Immature natural killer cell (primary cell): ENCODE data around the gene UBE2F. TPM values are rescaled to one million over a fixed set of nuclear protein-coding genes. Genes with fewer than 3 reads are reported as not detected.
"Not testable (repeated sequence)": the region's sequence is repeated elsewhere in the genome, so short reads cannot be mapped to it uniquely, and the experiment has no call there.

Experiments used
- DNase-seq, 3 donors: peaks; one replicate each; pipeline ENCODE4 v3.0.0; 2022; ENCODE audit warnings: mixed read lengths in 1 of 3
- H3K27ac Mint-ChIP-seq, 6 donors: one replicate each; pipeline ENCODE4 v1.8.0; 2020; ENCODE audit warnings: mixed read lengths in 6 of 6, mild to moderate bottlenecking in 5 of 6, inconsistent platforms in 4 of 6, moderate library complexity in 3 of 6
- H3K27me3 Mint-ChIP-seq, 3 donors: one replicate each; pipeline ENCODE4 v1.8.0; 2020 to 2021; ENCODE audit warnings: low read depth in 3 of 3, mild to moderate bottlenecking in 3 of 3, mixed read lengths in 3 of 3, moderate library complexity in 3 of 3, inconsistent platforms in 1 of 3
- H3K36me3 Mint-ChIP-seq, 3 donors: one replicate each; pipeline ENCODE4 v1.8.0; 2020; ENCODE audit warnings: mixed read lengths in 3 of 3, inconsistent platforms in 2 of 3, mild to moderate bottlenecking in 2 of 3
- H3K4me1 Mint-ChIP-seq, 2 donors: one replicate each; pipeline ENCODE4 v1.8.0; 2020; ENCODE audit warnings: inconsistent platforms in 2 of 2, mild to moderate bottlenecking in 2 of 2, mixed read lengths in 2 of 2, moderate library complexity in 1 of 2
- H3K4me3 Mint-ChIP-seq, 5 donors: one replicate each; pipeline ENCODE4 v1.8.0; 2020; ENCODE audit warnings: mild to moderate bottlenecking in 5 of 5, mixed read lengths in 5 of 5, inconsistent platforms in 3 of 5, moderate library complexity in 3 of 5
- H3K9me3 Mint-ChIP-seq, 6 donors: one replicate each; pipeline ENCODE4 v1.8.0; 2020; ENCODE audit warnings: mild to moderate bottlenecking in 6 of 6, mixed read lengths in 6 of 6, inconsistent platforms in 4 of 6, moderate library complexity in 3 of 6
- polyA plus RNA-seq, 3 donors: library from polyadenylated mRNA; unstranded; fragments of 300-500 nt; fragmentation: Illumina TruSeq; gene quantifications; one replicate each; pipeline ENCODE4 v1.2.3, GENCODE V29; 2021

The UBE2F gene
- polyA plus RNA-seq, 3 donors from 2014 or later = 274 to 339 (median 323) TPM

DNA sequence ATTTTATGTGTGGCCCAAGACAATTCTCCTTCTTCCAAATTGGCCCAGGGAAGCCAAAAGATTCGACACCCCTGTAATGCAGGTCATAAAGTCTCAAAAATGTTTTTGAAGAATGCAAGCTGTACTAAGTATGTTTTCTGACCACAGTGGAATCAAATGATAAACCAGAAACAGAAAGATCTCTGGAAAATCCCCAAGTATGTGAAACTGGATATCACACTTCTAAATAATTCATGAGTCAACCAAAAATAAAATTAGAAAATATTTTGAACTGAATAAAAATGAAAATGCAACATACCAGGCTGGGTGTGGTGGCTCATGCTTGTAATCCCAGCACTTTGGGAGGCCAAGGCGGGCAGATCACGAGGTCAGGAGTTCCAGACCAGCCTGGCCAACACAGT lies 34.1 kb upstream of the UBE2F start:
- DNase-seq = no peak
- Mint-ChIP-seq H3K4me3 (no peak overlapping the region), H3K4me1 (peaks cover 15 to 22% of the 10 kb centered on the region in 2 donors), H3K27ac (no peak overlapping the region), H3K27me3 (peaks cover 0 to 6% (median 2%) of the 10 kb centered on the region in 3 donors), H3K9me3 (no peaks in the 10 kb centered on the region), H3K36me3 (no peaks in the 10 kb centered on the region)

DNA sequence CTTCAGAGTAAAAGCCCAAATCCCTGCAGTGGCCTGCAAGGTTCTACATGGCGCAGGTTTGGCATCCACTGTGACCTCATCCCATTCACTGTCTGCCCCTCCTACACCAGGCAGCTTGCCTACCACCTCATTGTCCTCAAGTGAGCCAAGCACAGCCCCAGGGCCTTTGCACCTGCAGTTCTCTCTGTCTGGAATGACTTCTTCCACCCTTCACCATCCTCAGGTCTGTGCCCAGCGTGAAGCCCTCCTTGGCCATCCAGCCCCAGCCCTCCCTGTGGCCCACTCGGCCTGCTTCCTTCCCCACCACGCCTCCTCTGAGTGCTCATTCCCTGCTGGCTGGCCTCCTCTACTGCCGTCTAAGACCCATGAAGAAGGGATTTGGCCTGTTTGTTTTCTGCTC lies 32.6 kb upstream of the UBE2F start:
- Mint-ChIP-seq H3K27ac (peak overlapping the region in 3 of 6 donors; percentile 20 to 69 (median 53)), H3K27me3 (peaks cover 0 to 6% (median 2%) of the 10 kb centered on the region in 3 donors), H3K4me3 (no peak overlapping the region), H3K36me3 (no peaks in the 10 kb centered on the region), H3K9me3 (no peaks in the 10 kb centered on the region), H3K4me1 (peaks cover 17 to 23% of the 10 kb centered on the region in 2 donors)
- no peak for DNase-seq

DNA sequence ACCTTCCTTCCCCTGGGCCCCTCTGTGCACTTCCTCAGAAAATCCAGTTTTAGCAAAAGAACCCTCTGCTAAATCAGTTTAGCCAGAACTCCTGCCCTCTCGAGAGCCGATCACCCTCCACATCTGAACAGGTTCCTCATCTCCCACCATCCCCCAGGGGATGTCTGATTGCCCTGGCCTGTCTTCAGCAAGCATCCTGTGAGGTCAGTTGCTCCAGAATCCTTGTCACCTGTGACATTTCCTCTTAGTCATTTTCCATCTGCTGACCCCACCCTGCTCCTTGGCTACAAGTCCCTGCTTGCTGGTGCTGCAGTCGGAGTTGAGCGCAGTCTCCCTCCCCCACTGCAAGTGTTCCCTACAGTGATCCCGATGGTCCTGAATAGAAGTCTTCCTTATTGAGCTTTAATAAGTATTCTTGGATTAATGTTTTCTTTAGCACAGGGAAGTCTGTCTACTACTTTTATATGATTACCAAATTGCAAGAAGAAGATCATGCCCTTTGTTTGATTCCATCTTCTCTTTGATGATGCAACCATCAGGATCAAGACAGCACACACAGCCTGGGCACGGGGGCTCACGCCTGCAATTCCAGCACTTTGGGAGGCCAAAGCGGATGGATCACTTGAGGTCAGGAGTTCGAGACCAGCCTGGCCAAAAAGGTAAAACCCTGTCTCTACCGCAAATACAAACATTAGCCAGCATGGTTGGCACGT lies 30.9 kb upstream of the UBE2F start:
- Mint-ChIP-seq H3K27ac (peak overlapping the region in 1 of 6 donors; percentile 49), H3K4me3 (no peak overlapping the region), H3K4me1 (peaks cover 34 to 37% of the 10 kb centered on the region in 2 donors), H3K9me3 (no peaks in the 10 kb centered on the region), H3K36me3 (peaks cover 0 to 7% (median 0%) of the 10 kb centered on the region in 3 donors), H3K27me3 (peaks cover 0 to 6% (median 2%) of the 10 kb centered on the region in 3 donors)
- no peak for DNase-seq

DNA sequence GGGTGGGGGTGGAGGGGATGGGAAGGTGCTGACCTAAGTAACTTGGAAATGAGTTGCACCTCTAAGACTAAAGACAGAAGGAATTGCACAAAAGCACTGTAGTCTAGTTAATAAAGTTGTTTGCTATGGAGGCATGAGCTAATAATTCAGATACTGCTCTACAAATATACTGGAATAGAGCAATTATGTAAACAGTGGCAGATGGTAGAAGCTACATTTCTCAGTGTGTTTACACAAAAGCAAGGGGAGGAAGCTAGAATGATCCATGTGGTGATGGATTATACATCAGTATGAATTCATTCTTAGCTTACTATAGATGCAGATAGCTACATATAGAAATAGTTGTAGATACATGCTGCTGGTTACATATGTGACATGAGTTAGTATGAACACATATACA lies 27.6 kb upstream of the UBE2F start:
- peaks cover 0 to 3% (median 2%) of the 10 kb centered on the region in 3 donors for H3K27me3 Mint-ChIP-seq
- no peak for DNase-seq
- H3K4me1 Mint-ChIP-seq = peaks cover 62 to 68% of the 10 kb centered on the region in 2 donors
- H3K4me3 Mint-ChIP-seq = peak overlapping the region in 4 of 5 donors; percentile 15 to 58 (median 36)
- peaks cover 0 to 7% (median 0%) of the 10 kb centered on the region in 3 donors for H3K36me3 Mint-ChIP-seq
- peaks cover 0 to 3% (median 0%) of the 10 kb centered on the region in 6 donors for H3K9me3 Mint-ChIP-seq
- H3K27ac Mint-ChIP-seq = peak overlapping the region; percentile 31 to 91 (median 77)

DNA sequence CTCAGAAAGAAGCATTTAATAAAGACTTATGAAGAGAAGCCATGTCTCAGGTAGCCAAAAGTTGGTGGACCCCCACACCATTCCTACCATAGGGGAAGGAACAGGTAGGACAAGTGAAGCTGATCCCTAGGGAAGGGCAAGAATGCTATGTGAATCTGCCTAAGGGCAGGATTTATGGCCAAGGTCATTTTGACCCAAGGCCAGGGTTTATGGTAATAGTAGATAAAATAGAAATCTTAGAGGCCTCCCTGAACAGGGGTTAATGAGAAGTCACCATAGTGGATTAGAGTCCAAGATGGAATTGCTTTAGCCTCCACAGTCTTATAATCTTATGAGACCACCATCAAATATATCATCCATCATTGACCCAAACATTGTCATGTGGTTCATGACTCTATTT lies 26.0 kb upstream of the UBE2F start:
- Mint-ChIP-seq H3K27me3 (peaks cover 0 to 3% (median 0%) of the 10 kb centered on the region in 3 donors), H3K9me3 (peaks cover 0 to 6% (median 0%) of the 10 kb centered on the region in 6 donors), H3K4me3 (peak overlapping the region in 4 of 5 donors; percentile 61 to 81 (median 76)), H3K36me3 (peaks cover 0 to 12% (median 3%) of the 10 kb centered on the region in 3 donors), H3K4me1 (peaks cover 68 to 75% of the 10 kb centered on the region in 2 donors), H3K27ac (peak overlapping the region; percentile 93 to 98 (median 96))
- DNase-seq = no peak

DNA sequence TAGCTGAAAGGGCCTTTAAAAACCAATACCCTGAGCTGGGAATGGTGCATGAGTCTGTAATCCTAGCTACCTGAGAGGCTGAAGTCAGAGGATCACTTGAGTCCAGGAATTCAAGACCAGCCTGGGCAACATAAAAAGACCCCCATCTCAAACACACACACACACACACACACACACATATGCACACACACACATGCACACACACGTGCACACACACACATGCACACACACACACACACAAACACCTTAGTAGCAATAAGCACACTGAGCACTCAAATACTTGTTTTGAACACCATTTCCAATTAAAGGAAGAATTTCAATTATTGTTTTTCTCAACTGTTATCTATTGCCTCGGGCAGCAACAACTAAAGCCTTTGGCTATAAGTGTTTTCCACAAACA lies 25.6 kb upstream of the UBE2F start:
- peaks cover 0 to 6% (median 3%) of the 10 kb centered on the region in 6 donors for H3K9me3 Mint-ChIP-seq
- H3K4me3 Mint-ChIP-seq = peak overlapping the region; percentile 76 to 81 (median 77)
- peaks cover 70 to 76% of the 10 kb centered on the region in 2 donors for H3K4me1 Mint-ChIP-seq
- peaks cover under 1 to 14% (median 3%) of the 10 kb centered on the region in 3 donors for H3K36me3 Mint-ChIP-seq
- peak overlapping the region; percentile 93 to 98 (median 96) for H3K27ac Mint-ChIP-seq
- no peak for DNase-seq
- peaks cover 0 to 2% (median 1%) of the 10 kb centered on the region in 3 donors for H3K27me3 Mint-ChIP-seq

DNA sequence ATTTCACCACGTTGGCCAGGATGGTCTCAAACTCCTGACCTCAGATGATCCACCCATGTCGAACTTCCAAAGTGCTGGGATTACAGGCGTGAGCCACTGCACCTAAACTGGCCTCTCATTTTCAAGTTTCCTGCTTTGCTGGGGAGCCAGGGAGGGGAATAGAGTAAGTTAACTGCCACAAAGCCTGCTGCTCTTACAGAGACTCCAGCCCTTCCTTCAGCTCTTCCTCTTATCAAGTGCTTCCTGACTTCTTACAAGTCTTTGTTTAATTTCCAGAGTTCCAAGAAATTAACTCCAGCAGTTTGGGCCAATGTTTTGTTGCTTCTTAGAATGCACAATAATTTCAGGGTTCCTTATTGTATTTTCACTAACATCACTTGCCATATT lies 24.3 kb upstream of the UBE2F start:
- Mint-ChIP-seq H3K27ac (peak overlapping the region; percentile 93 to 98 (median 96)), H3K4me3 (peak overlapping the region; percentile 76 to 81 (median 77)), H3K36me3 (peaks cover 9 to 19% (median 10%) of the 10 kb centered on the region in 3 donors), H3K4me1 (peaks cover 80 to 89% of the 10 kb centered on the region in 2 donors), H3K9me3 (peaks cover 0 to 12% (median 6%) of the 10 kb centered on the region in 6 donors), H3K27me3 (peaks cover 0 to 2% (median 2%) of the 10 kb centered on the region in 3 donors)
- no peak for DNase-seq

DNA sequence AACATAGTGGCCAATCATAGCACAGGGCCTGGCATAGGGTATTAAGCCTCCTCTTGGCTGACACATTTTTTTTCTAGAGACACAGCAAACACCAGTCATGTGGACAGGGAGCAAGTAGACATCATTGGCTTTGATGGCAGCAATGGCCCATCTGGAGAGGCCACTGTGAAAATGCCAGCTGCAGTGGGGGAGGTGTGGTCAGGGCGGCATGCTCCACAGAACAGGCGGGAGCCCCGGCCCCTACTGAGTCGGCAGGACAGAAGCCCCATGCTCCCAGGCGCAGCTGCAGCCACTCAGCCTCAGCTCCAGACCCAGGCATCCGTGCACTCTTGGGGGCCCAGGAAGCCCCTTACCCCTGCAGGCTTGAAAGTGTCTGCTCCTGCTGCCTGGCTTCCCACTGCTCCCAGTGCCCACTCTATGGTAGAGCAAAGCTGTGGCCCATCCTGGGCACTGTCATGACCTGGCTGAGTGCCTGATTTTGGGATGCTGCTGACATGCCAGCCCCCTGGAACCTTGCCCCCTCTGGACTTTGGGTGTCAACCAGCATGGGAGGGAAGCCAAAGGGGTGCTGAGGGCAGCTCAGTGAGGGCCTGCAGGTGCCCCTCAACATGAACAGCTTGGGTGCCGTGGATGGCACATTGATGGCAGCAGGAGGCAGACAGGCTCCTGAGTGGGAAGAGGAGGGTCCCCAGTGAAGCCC lies 23.3 kb upstream of the UBE2F start:
- Mint-ChIP-seq H3K27me3 (peaks cover 0 to 2% (median 2%) of the 10 kb centered on the region in 3 donors), H3K9me3 (peaks cover 0 to 12% (median 6%) of the 10 kb centered on the region in 6 donors), H3K4me3 (peak overlapping the region; percentile 63 to 81 (median 76)), H3K27ac (peak overlapping the region; percentile 93 to 98 (median 96)), H3K4me1 (peaks cover 86 to 96% of the 10 kb centered on the region in 2 donors), H3K36me3 (peaks cover 9 to 19% (median 10%) of the 10 kb centered on the region in 3 donors)
- DNase-seq = no peak

DNA sequence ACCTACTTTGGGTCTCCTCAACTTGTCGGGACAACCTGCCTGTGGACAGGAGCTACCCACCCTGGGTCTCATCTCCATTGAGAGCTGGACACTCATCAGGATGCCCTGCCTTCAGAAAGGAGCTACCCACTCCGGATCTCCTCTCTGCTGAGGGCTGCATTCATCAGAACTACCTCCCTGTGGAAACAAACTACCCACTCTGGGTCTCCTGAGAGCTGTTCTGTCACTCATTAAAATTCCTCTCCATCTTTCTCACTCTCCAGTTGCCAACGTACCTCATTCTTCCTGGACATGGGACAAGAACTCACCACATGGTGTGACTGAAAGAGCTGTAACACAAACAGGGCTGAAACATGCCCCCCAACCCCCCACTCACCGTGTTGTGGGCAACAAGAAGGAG lies 22.5 kb upstream of the UBE2F start:
- DNase-seq = no peak
- Mint-ChIP-seq H3K9me3 (peaks cover 0 to 12% (median 6%) of the 10 kb centered on the region in 6 donors), H3K27me3 (peaks cover 0 to 2% (median 2%) of the 10 kb centered on the region in 3 donors), H3K27ac (peak overlapping the region; percentile 93 to 98 (median 96)), H3K36me3 (peaks cover 9 to 19% (median 10%) of the 10 kb centered on the region in 3 donors), H3K4me1 (peaks cover 86 to 91% of the 10 kb centered on the region in 2 donors), H3K4me3 (peak overlapping the region; percentile 54 to 82 (median 70))

DNA sequence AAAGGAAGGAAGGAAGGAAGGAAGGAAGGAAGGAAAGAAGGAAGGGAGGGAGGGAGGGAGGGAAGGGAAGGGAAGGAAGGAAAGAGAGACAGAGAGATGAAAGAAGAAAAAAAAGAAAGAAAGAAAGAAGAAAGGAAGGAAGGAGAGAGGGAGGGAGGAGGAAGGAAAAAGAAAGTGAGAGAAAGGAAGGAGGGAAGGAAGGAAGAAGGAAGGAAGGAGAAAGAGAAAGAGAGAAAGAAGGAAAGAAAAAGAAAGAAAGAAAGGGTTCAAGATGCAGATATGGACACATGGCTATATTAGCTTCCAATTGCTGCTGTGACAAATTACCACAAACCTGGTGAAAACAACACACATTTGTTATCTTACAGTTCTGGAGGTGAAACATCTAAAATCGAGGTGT lies 20.4 kb upstream of the UBE2F start:
- Mint-ChIP-seq H3K9me3 (peaks cover 0 to 12% (median 6%) of the 10 kb centered on the region in 6 donors), H3K27ac (peak overlapping the region; percentile 87 to 98 (median 96)), H3K36me3 (peaks cover 9 to 13% (median 10%) of the 10 kb centered on the region in 3 donors), H3K4me3 (peak overlapping the region; percentile 60 to 82 (median 72)), H3K4me1 (peaks cover 66 to 70% of the 10 kb centered on the region in 2 donors), H3K27me3 (peaks cover 0 to 2% (median 2%) of the 10 kb centered on the region in 3 donors)
- DNase-seq = no peak

DNA sequence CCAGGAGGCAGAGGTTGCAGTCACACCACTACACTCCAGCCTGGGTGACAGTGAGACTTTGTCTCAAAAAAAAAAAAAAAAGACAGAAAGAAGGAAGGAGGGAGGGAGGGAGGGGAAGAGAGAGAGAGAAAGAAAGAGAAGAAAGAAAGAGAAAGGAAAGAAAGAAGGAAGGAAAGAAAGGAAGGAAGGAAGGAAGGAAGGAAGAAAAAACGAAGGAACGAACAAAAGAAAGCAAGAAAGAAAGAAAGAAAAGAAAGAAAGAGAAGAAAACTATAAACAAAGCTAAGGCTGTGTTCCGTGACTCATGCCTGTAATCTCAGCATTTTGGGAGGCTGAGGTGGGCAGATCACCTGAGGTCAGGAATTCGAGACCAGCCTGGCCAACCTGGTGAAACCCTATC lies 15.5 kb upstream of the UBE2F start:
- not testable (repeated sequence) for DNase-seq, H3K27me3 Mint-ChIP-seq, H3K4me3 Mint-ChIP-seq, H3K9me3 Mint-ChIP-seq, H3K36me3 Mint-ChIP-seq
- Mint-ChIP-seq H3K27ac (peak overlapping the region in 2 of 6 donors; percentile 46 to 67), H3K4me1 (peaks cover 20 to 21% of the 10 kb centered on the region in 2 donors)

DNA sequence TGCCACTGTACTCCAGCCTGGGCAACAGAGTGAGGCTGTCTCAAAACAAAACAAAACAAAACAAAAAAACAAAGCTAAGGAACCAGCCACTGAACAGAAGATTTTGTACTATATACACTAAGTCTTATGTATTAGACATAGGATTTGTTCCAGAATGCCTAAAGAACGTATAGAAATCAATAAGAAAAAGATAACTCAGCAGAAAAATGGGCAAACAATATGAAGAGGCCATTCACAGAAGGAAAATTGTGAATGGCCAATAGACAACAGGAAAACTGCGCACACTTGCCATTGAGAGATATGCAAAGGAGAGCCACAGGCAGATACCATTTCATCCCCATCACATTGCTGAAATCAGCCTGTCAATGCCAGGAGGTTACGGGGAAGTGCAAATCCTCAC lies 14.9 kb upstream of the UBE2F start:
- no peak overlapping the region for H3K4me3 Mint-ChIP-seq
- DNase-seq = no peak
- peaks cover 18 to 21% of the 10 kb centered on the region in 2 donors for H3K4me1 Mint-ChIP-seq
- peaks cover 0 to 2% (median 0%) of the 10 kb centered on the region in 3 donors for H3K27me3 Mint-ChIP-seq
- H3K27ac Mint-ChIP-seq = peak overlapping the region in 1 of 6 donors; percentile 63
- H3K36me3 Mint-ChIP-seq = peaks cover 3 to 6% (median 5%) of the 10 kb centered on the region in 3 donors
- peaks cover 0 to 6% (median under 1%) of the 10 kb centered on the region in 6 donors for H3K9me3 Mint-ChIP-seq

DNA sequence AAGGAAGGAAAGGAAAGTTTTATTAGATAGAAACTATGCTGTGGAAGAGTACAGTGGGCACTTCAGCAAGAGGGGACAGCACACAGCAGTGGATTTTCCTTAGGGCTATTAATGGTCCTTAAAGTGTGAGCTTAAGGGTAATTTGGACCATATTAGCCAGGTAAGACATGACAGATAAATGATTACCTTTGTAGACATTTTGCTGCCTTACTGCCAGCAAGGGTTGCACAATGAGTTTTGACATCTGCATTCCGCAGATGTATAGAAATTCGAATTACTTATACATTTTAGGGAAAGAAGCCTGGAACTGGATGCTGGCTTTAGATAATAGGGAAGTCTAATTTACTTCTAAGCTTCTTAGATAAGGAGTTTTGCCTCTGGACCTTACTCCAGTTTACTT lies 14.0 kb upstream of the UBE2F start:
- H3K36me3 Mint-ChIP-seq = no peaks in the 10 kb centered on the region
- no peak overlapping the region for H3K4me3 Mint-ChIP-seq
- no peak for DNase-seq
- H3K4me1 Mint-ChIP-seq = peaks cover 17 to 18% of the 10 kb centered on the region in 2 donors
- peak overlapping the region in 1 of 6 donors; percentile 62 for H3K27ac Mint-ChIP-seq
- peaks cover 0 to 6% (median 3%) of the 10 kb centered on the region in 3 donors for H3K27me3 Mint-ChIP-seq
- H3K9me3 Mint-ChIP-seq = no peaks in the 10 kb centered on the region
